HepG2 (cell line): ENCODE results near the gene NSD2. TPM values are rescaled to one million over a fixed set of nuclear protein-coding genes. Genes with fewer than 3 reads are reported as not detected.
A peak's percentile ranks its signal among the peaks of the same experiment; 100 is the strongest.

ENCODE experiments used
- JUNB ChIP-seq: sonication (generic); formaldehyde crosslinking; IDR thresholded peaks from 2 replicates; pipeline ENCODE4 v1.8.0; 2022; ENCODE audit warnings: missing genetic modification reagents, mild to moderate bottlenecking, borderline replicate concordance
- KMT2A ChIP-seq: sonication (generic); formaldehyde crosslinking; IDR thresholded peaks from 2 replicates; pipeline ENCODE4 v1.4.0; 2020; ENCODE audit warnings: missing genetic modification reagents
- MAF1 ChIP-seq: sonication (generic); formaldehyde crosslinking; IDR thresholded peaks from 2 replicates; pipeline ENCODE4 v1.5.0; 2020; ENCODE audit warnings: missing genetic modification reagents, borderline replicate concordance
- MLXIP ChIP-seq: sonication (generic); formaldehyde crosslinking; IDR thresholded peaks from 2 replicates; pipeline ENCODE4 v1.9.0; 2021; ENCODE audit warnings: missing genetic modification reagents, borderline replicate concordance
- NFYB ChIP-seq: sonication (generic); formaldehyde crosslinking; IDR thresholded peaks from 2 replicates; pipeline ENCODE4 v1.4.0; 2020; ENCODE audit warnings: missing genetic modification reagents
- PAWR ChIP-seq: sonication (generic); formaldehyde crosslinking; IDR thresholded peaks from 2 replicates; pipeline ENCODE4 v1.4.0; 2020; ENCODE audit warnings: missing genetic modification reagents, mild to moderate bottlenecking, borderline replicate concordance
- TFE3 ChIP-seq: IDR thresholded peaks from 2 replicates; pipeline ENCODE4 v1.6.1; 2016
- ZNF282 ChIP-seq: fragments of 450-650 bp; IDR thresholded peaks from 2 replicates; pipeline ENCODE4 v1.6.1; 2018; ENCODE audit not compliant: partially characterized antibody
- ZNF367 ChIP-seq: sonication (generic); formaldehyde crosslinking; IDR thresholded peaks from 2 replicates; pipeline ENCODE4 v1.4.0; 2020; ENCODE audit warnings: missing genetic modification reagents, borderline replicate concordance
- ZNF431 ChIP-seq: sonication (generic); formaldehyde crosslinking; IDR thresholded peaks from 2 replicates; pipeline ENCODE4 v1.9.0; 2022; ENCODE audit warnings: missing genetic modification reagents, low read depth, mild to moderate bottlenecking, borderline replicate concordance
- ZSCAN12 ChIP-seq: sonication (generic); formaldehyde crosslinking; IDR thresholded peaks from 2 replicates; pipeline ENCODE4 v1.9.0; 2021; ENCODE audit warnings: mild to moderate bottlenecking, missing genetic modification reagents
- polyA plus RNA-seq, 8 experiments: library from polyadenylated mRNA; depleted of rRNA in 3 of 8; stranded (reverse) in 7 of 8; unstranded in 1 of 8; fragments of >200 nt; fragmentation: Illumina TruSeq in 4 of 8; extraction: Trizol in 4 of 8; gene quantifications; 2 replicates each; pipeline versions ENCODE4 v1.2.1 to v1.2.3, GENCODE V29; 2011 to 2016; ENCODE audit warnings: low read depth in 4 of 8, missing spikeins in 1 of 8, mixed read lengths in 1 of 8; ENCODE audit not compliant: insufficient read depth in 1 of 8
- total RNA-seq, 5 experiments: library from RNA; depleted of rRNA; stranded (reverse); fragments of >200 nt; fragmentation: Illumina TruSeq; extraction: Trizol; gene quantifications; 2 replicates each; pipeline ENCODE4 v1.2.3, GENCODE V29; 2016; ENCODE audit warnings: low read depth in 1 of 5
- TF ChIP-seq, protein P1 (sequence below): sonication (generic); formaldehyde crosslinking; IDR thresholded peaks from 2 replicates; pipeline ENCODE4 v1.4.0; 2020; ENCODE audit warnings: missing genetic modification reagents
- TF ChIP-seq, protein P2 (sequence below): sonication (generic); formaldehyde crosslinking; IDR thresholded peaks from 2 replicates; pipeline ENCODE4; 2020; ENCODE audit warnings: missing genetic modification reagents, mild to moderate bottlenecking, borderline replicate concordance
- TF ChIP-seq, protein P3 (sequence below): sonication (generic); formaldehyde crosslinking; IDR thresholded peaks from 2 replicates; pipeline ENCODE4 v1.5.0; 2020; ENCODE audit warnings: missing genetic modification reagents, mild to moderate bottlenecking, borderline replicate concordance

The NSD2 gene
- total and polyA plus RNA-seq, 2 of the 13 experiments (the other 11 are each of a cell fraction or from before 2014, with no cell fraction given) = 22.0 to 65.9 TPM

GRCh38 chr4:1856071-1856942 lies 14.9 kb upstream of the NSD2 start, which contains the start of gene LETM1 (continued):
- TF ChIP-seq KMT2A (CRISPR knock-in tag) (peak; percentile 78; the same call in 1 of the 2 replicates), JUNB (CRISPR knock-in tag) (no peak), ZSCAN12 (CRISPR knock-in tag) (no peak), MAF1 (CRISPR knock-in tag) (peak; percentile 59; the same call in 1 of the 2 replicates), PAWR (CRISPR knock-in tag) (no peak), ZNF431 (no peak; the same call in 1 of the 2 replicates), ZNF367 (no peak), MLXIP (CRISPR knock-in tag) (no peak), NFYB (CRISPR knock-in tag) (peak; percentile 65), TFE3 (CRISPR knock-in tag) (no peak), ZNF282 (no peak)
- TF ChIP-seq, protein P1, sequence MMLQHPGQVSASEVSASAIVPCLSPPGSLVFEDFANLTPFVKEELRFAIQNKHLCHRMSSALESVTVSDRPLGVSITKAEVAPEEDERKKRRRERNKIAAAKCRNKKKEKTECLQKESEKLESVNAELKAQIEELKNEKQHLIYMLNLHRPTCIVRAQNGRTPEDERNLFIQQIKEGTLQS (CRISPR knock-in tag) = no peak
- TF ChIP-seq, protein P2, sequence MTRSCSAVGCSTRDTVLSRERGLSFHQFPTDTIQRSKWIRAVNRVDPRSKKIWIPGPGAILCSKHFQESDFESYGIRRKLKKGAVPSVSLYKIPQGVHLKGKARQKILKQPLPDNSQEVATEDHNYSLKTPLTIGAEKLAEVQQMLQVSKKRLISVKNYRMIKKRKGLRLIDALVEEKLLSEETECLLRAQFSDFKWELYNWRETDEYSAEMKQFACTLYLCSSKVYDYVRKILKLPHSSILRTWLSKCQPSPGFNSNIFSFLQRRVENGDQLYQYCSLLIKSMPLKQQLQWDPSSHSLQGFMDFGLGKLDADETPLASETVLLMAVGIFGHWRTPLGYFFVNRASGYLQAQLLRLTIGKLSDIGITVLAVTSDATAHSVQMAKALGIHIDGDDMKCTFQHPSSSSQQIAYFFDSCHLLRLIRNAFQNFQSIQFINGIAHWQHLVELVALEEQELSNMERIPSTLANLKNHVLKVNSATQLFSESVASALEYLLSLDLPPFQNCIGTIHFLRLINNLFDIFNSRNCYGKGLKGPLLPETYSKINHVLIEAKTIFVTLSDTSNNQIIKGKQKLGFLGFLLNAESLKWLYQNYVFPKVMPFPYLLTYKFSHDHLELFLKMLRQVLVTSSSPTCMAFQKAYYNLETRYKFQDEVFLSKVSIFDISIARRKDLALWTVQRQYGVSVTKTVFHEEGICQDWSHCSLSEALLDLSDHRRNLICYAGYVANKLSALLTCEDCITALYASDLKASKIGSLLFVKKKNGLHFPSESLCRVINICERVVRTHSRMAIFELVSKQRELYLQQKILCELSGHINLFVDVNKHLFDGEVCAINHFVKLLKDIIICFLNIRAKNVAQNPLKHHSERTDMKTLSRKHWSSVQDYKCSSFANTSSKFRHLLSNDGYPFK (CRISPR knock-in tag) = peak; percentile 61; the same call in 1 of the 2 replicates
- TF ChIP-seq, protein P3, sequence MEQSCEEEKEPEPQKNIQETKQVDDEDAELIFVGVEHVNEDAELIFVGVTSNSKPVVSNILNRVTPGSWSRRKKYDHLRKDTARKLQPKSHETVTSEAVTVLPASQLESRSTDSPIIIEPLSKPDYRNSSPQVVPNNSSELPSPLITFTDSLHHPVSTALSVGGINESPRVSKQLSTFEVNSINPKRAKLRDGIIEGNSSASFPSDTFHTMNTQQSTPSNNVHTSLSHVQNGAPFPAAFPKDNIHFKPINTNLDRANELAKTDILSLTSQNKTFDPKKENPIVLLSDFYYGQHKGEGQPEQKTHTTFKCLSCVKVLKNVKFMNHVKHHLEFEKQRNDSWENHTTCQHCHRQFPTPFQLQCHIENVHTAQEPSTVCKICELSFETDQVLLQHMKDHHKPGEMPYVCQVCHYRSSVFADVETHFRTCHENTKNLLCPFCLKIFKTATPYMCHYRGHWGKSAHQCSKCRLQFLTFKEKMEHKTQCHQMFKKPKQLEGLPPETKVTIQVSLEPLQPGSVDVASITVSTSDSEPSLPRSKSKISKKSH (CRISPR knock-in tag) = 0 out of 2 replicates have a peak, but pooled peaks have one; percentile 40
